HepG2 (cell line): ENCODE results near the gene ARHGEF40. TPM values are rescaled to one million over a fixed set of nuclear protein-coding genes. Genes with fewer than 3 reads are reported as not detected.

ENCODE experiments used
- GABPB1 ChIP-seq: IDR thresholded peaks from 2 replicates; pipeline ENCODE4 v1.6.1; 2016; ENCODE audit warnings: mild to moderate bottlenecking, missing genetic modification reagents, moderate library complexity, missing compliant biosample characterization
- IKZF1 ChIP-seq: fragments of 450-650 bp; IDR thresholded peaks from 2 replicates; pipeline ENCODE4 v1.7.1; 2016
- KDM2A ChIP-seq: sonication (generic); formaldehyde crosslinking; IDR thresholded peaks from 2 replicates; pipeline ENCODE4 v1.4.0; 2020; ENCODE audit warnings: low read depth, missing genetic modification reagents, borderline replicate concordance
- NAIF1 ChIP-seq: sonication (generic); formaldehyde crosslinking; IDR thresholded peaks from 2 replicates; pipeline ENCODE4 v1.5.0; 2020; ENCODE audit warnings: mild to moderate bottlenecking, missing genetic modification reagents, borderline replicate concordance
- SNAPC2 ChIP-seq: sonication (generic); formaldehyde crosslinking; IDR thresholded peaks from 2 replicates; pipeline ENCODE4 v1.8.1; 2022; ENCODE audit warnings: mild to moderate bottlenecking, missing genetic modification reagents
- ZNF350 ChIP-seq: sonication (generic); formaldehyde crosslinking; IDR thresholded peaks from 2 replicates; pipeline ENCODE4 v1.4.0; 2020; ENCODE audit warnings: mild to moderate bottlenecking, low read depth, missing genetic modification reagents, borderline replicate concordance
- ZNF552 ChIP-seq: sonication (generic); formaldehyde crosslinking; IDR thresholded peaks from 2 replicates; pipeline ENCODE4 v1.9.0; 2022; ENCODE audit warnings: missing genetic modification reagents, mild to moderate bottlenecking, borderline replicate concordance
- ZNF557 ChIP-seq: sonication (generic); formaldehyde crosslinking; IDR thresholded peaks from 2 replicates; pipeline ENCODE4 v1.4.0; 2020; ENCODE audit warnings: missing genetic modification reagents
- ZNF670 ChIP-seq: sonication (generic); formaldehyde crosslinking; IDR thresholded peaks from 2 replicates; pipeline ENCODE4 v1.8.0; 2022; ENCODE audit warnings: mild to moderate bottlenecking, missing genetic modification reagents, borderline replicate concordance
- ZNF703 ChIP-seq: sonication (generic); formaldehyde crosslinking; IDR thresholded peaks from 2 replicates; pipeline ENCODE4 v1.5.1; 2020; ENCODE audit warnings: missing genetic modification reagents, mild to moderate bottlenecking, moderate library complexity, borderline replicate concordance
- polyA plus RNA-seq, 8 experiments: library from polyadenylated mRNA; depleted of rRNA in 3 of 8; stranded (reverse) in 7 of 8; unstranded in 1 of 8; fragments of >200 nt; fragmentation: Illumina TruSeq in 4 of 8; extraction: Trizol in 4 of 8; gene quantifications; 2 replicates each; pipeline versions ENCODE4 v1.2.1 to v1.2.3, GENCODE V29; 2011 to 2016; ENCODE audit warnings: low read depth in 4 of 8, missing spikeins in 1 of 8, mixed read lengths in 1 of 8; ENCODE audit not compliant: insufficient read depth in 1 of 8
- total RNA-seq, 5 experiments: library from RNA; depleted of rRNA; stranded (reverse); fragments of >200 nt; fragmentation: Illumina TruSeq; extraction: Trizol; gene quantifications; 2 replicates each; pipeline ENCODE4 v1.2.3, GENCODE V29; 2016; ENCODE audit warnings: low read depth in 1 of 5
- TF ChIP-seq, protein P1 (sequence below), 2 experiments: sonication (generic) in 1 of 2; formaldehyde crosslinking in 1 of 2; IDR thresholded peaks; 2 replicates each; pipeline versions ENCODE4 v1.6.1 to v1.9.0; 2014 to 2022; ENCODE audit warnings: antibody characterized with exemption in 1 of 2, borderline replicate concordance in 1 of 2, inconsistent platforms in 1 of 2, low read depth in 1 of 2, missing genetic modification reagents in 1 of 2
- TF ChIP-seq, protein P2 (sequence below): sonication (generic); formaldehyde crosslinking; IDR thresholded peaks from 2 replicates; pipeline ENCODE4 v1.4.0; 2020; ENCODE audit warnings: missing genetic modification reagents, borderline replicate concordance
- TF ChIP-seq, protein P3 (sequence below): sonication (generic); formaldehyde crosslinking; IDR thresholded peaks from 2 replicates; pipeline ENCODE4 v1.5.0; 2020; ENCODE audit warnings: missing genetic modification reagents
- TF ChIP-seq, protein P4 (sequence below): sonication (generic); formaldehyde crosslinking; conservative IDR thresholded peaks from 2 replicates; pipeline ENCODE4 v1.8.0; 2022; ENCODE audit warnings: mild to moderate bottlenecking, moderate library complexity, missing genetic modification reagents

The ARHGEF40 gene
- total and polyA plus RNA-seq, 2 of the 13 experiments (the other 11 are each of a cell fraction or from before 2014, with no cell fraction given), result 28.1 to 78.1 TPM

DNA sequence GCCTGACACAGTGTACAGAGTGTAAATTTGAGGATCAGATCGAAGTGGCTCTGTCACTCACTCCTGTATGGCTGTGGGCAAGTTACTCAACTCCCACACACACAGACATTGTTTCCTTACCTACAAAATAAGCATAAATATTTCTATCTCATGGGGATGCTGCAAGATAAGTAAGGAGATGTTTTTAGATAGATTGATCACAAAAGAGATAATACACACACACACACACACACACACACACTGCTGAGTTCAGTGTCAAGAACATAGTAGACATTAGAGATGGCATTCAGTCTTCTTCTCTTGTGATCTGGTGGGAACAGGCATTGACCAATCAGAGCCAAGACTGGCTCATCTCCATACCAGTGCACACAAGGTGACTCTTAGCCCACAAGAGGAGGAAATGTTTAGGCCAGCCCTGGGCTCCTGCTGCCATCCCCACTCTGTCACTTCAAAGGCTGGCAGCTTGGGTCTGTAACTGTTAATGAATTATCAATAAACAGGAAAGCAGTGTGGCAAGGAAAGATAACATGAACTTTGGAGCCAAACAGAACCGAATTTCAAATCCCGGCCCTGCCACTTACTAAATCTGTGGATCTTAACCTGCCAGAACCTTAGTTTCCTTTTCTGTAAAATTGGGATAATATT lies 15.9 kb upstream of the ARHGEF40 start (continued):
- TF ChIP-seq, protein P1, sequence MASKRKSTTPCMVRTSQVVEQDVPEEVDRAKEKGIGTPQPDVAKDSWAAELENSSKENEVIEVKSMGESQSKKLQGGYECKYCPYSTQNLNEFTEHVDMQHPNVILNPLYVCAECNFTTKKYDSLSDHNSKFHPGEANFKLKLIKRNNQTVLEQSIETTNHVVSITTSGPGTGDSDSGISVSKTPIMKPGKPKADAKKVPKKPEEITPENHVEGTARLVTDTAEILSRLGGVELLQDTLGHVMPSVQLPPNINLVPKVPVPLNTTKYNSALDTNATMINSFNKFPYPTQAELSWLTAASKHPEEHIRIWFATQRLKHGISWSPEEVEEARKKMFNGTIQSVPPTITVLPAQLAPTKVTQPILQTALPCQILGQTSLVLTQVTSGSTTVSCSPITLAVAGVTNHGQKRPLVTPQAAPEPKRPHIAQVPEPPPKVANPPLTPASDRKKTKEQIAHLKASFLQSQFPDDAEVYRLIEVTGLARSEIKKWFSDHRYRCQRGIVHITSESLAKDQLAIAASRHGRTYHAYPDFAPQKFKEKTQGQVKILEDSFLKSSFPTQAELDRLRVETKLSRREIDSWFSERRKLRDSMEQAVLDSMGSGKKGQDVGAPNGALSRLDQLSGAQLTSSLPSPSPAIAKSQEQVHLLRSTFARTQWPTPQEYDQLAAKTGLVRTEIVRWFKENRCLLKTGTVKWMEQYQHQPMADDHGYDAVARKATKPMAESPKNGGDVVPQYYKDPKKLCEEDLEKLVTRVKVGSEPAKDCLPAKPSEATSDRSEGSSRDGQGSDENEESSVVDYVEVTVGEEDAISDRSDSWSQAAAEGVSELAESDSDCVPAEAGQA (IDR thresholded peaks at IDR 0.05; ENCODE audit: low read depth), result 0 out of 2 replicates have a peak, but pooled peaks have one; percentile 43
- TF ChIP-seq, protein P1 (CRISPR knock-in tag; IDR thresholded peaks at IDR 0.05; ENCODE audit: borderline replicate concordance), result no peak
- TF ChIP-seq NAIF1 (CRISPR knock-in tag) (peak; percentile 69; the same call in 1 of the 2 replicates), ZNF350 (CRISPR knock-in tag) (peak; percentile 86), ZNF703 (CRISPR knock-in tag) (no peak), GABPB1 (CRISPR knock-in tag) (peak; percentile 45; the same call in 1 of the 2 replicates), SNAPC2 (CRISPR knock-in tag) (peak; percentile 70; the same call in 1 of the 2 replicates), ZNF557 (CRISPR knock-in tag) (0 out of 2 replicates have a peak, but pooled peaks have one; percentile 51), KDM2A (CRISPR knock-in tag) (peak; percentile 48; the same call in 1 of the 2 replicates), ZNF670 (CRISPR knock-in tag) (peak; percentile 82), IKZF1 (no peak), ZNF552 (CRISPR knock-in tag) (peak; percentile 72; the same call in 1 of the 2 replicates)
- TF ChIP-seq, protein P2, sequence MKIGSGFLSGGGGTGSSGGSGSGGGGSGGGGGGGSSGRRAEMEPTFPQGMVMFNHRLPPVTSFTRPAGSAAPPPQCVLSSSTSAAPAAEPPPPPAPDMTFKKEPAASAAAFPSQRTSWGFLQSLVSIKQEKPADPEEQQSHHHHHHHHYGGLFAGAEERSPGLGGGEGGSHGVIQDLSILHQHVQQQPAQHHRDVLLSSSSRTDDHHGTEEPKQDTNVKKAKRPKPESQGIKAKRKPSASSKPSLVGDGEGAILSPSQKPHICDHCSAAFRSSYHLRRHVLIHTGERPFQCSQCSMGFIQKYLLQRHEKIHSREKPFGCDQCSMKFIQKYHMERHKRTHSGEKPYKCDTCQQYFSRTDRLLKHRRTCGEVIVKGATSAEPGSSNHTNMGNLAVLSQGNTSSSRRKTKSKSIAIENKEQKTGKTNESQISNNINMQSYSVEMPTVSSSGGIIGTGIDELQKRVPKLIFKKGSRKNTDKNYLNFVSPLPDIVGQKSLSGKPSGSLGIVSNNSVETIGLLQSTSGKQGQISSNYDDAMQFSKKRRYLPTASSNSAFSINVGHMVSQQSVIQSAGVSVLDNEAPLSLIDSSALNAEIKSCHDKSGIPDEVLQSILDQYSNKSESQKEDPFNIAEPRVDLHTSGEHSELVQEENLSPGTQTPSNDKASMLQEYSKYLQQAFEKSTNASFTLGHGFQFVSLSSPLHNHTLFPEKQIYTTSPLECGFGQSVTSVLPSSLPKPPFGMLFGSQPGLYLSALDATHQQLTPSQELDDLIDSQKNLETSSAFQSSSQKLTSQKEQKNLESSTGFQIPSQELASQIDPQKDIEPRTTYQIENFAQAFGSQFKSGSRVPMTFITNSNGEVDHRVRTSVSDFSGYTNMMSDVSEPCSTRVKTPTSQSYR (CRISPR knock-in tag), result peak; percentile 75; the same call in 1 of the 2 replicates
- TF ChIP-seq, protein P3, sequence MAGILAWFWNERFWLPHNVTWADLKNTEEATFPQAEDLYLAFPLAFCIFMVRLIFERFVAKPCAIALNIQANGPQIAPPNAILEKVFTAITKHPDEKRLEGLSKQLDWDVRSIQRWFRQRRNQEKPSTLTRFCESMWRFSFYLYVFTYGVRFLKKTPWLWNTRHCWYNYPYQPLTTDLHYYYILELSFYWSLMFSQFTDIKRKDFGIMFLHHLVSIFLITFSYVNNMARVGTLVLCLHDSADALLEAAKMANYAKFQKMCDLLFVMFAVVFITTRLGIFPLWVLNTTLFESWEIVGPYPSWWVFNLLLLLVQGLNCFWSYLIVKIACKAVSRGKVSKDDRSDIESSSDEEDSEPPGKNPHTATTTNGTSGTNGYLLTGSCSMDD (CRISPR knock-in tag), result no peak
- TF ChIP-seq, protein P4, sequence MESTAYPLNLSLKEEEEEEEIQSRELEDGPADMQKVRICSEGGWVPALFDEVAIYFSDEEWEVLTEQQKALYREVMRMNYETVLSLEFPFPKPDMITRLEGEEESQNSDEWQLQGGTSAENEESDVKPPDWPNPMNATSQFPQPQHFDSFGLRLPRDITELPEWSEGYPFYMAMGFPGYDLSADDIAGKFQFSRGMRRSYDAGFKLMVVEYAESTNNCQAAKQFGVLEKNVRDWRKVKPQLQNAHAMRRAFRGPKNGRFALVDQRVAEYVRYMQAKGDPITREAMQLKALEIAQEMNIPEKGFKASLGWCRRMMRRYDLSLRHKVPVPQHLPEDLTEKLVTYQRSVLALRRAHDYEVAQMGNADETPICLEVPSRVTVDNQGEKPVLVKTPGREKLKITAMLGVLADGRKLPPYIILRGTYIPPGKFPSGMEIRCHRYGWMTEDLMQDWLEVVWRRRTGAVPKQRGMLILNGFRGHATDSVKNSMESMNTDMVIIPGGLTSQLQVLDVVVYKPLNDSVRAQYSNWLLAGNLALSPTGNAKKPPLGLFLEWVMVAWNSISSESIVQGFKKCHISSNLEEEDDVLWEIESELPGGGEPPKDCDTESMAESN (CRISPR knock-in tag), result no peak; the same call in 1 of the 2 replicates
